ENCODE measurements around the gene PI4KB.

DNA sequence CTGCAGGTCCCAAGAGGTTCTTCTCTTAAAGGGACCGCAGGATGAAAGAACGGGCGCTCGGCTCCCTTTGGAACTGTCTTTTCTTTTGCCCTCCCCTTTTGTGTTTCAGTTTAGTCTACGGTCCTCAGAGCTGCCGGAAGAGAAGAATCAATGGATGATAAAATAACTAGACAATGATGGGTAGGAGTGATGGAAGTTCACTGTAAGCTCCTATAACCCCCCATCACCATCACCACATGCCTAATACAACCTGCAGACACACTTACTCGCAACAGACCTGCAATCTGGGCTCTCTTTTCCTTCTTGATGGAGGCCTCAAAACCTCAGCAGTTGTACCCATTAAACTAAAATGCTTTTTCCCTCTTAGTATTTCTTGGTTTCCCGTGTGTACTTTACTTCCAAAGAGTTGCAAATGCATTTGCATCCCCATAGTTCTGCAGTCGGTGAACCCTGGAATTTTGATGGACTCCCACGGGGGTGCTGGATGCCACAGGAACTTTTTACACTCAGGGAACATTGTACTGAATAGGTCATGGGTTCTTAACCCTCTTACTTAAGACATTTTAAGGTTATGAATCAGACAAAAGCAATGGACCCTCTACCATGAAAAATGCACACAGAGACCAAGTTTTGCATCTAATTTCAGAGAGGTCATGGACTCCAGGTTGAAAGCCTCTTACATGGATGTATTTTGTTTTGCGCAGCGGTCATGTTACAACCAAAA, 20.5 kb upstream of the PI4KB start:
- TF ChIP-seq, protein P1, sequence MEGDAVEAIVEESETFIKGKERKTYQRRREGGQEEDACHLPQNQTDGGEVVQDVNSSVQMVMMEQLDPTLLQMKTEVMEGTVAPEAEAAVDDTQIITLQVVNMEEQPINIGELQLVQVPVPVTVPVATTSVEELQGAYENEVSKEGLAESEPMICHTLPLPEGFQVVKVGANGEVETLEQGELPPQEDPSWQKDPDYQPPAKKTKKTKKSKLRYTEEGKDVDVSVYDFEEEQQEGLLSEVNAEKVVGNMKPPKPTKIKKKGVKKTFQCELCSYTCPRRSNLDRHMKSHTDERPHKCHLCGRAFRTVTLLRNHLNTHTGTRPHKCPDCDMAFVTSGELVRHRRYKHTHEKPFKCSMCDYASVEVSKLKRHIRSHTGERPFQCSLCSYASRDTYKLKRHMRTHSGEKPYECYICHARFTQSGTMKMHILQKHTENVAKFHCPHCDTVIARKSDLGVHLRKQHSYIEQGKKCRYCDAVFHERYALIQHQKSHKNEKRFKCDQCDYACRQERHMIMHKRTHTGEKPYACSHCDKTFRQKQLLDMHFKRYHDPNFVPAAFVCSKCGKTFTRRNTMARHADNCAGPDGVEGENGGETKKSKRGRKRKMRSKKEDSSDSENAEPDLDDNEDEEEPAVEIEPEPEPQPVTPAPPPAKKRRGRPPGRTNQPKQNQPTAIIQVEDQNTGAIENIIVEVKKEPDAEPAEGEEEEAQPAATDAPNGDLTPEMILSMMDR (IDR thresholded peaks at IDR 0.05), result no peak
- TF ChIP-seq POLR2A (IDR thresholded peaks at IDR 0.05; ENCODE audit: low read depth), result no peak
